SK-N-MC (cell line): ENCODE measurements around the gene TCAP.

Experiments
- EZH2 ChIP-seq: fragments of 200-600 bp; sonication (generic); IDR thresholded peaks from one replicate; pipeline ENCODE4 v1.6.1; 2017; ENCODE audit warnings: antibody characterized with exemption
- POLR2AphosphoS5 ChIP-seq: IDR thresholded peaks from 2 replicates; pipeline ENCODE4 v1.6.1; 2012; ENCODE audit warnings: mild to moderate bottlenecking, low read depth, low read length, borderline replicate concordance

- TF ChIP-seq EZH2 (no peak), POLR2AphosphoS5 (no peak)
These were observed 21.9 kb upstream of the TCAP start for GRCh38 chr17:39643271-39643670.
